ENCODE data around the gene KRTAP13-1. TPM values are rescaled to one million over a fixed set of nuclear protein-coding genes. Genes with fewer than 3 reads are reported as not detected.

Gene KRTAP13-1
- polyA plus RNA-seq, 12 donors: not detected

Other genes starting within 250 kb of the KRTAP13-1 start
- gene CLDN17, start 229.2 kb upstream of the KRTAP13-1 start, polyA plus RNA-seq (ENCODE audit: insufficient read length in 12 of 12): not detected
- gene CLDN8, start 179.9 kb upstream of the KRTAP13-1 start, polyA plus RNA-seq (ENCODE audit: insufficient read length in 12 of 12): 1 to 10 TPM in 3 of 12 donors, under 1 TPM in 2, not detected in 7; 0.11 to 9.6 (median 2.2) TPM
- gene KRTAP24-1, start 113.1 kb upstream of the KRTAP13-1 start, polyA plus RNA-seq (ENCODE audit: insufficient read length in 12 of 12): not detected
- gene KRTAP25-1, start 106.5 kb upstream of the KRTAP13-1 start, polyA plus RNA-seq (ENCODE audit: insufficient read length in 12 of 12): not detected
- not detected for gene KRTAP26-1, start 75.7 kb upstream of the KRTAP13-1 start, polyA plus RNA-seq (ENCODE audit: insufficient read length in 12 of 12)
- not detected for gene KRTAP27-1, start 58.3 kb upstream of the KRTAP13-1 start, polyA plus RNA-seq (ENCODE audit: insufficient read length in 12 of 12)
- gene KRTAP23-1, start 47.4 kb upstream of the KRTAP13-1 start, polyA plus RNA-seq (ENCODE audit: insufficient read length in 12 of 12): not detected
- gene KRTAP13-2, start 23.8 kb upstream of the KRTAP13-1 start, polyA plus RNA-seq (ENCODE audit: insufficient read length in 12 of 12): not detected
- gene KRTAP13-3, start 29.9 kb downstream of the KRTAP13-1 start, polyA plus RNA-seq (ENCODE audit: insufficient read length in 12 of 12): not detected
- not detected for gene KRTAP13-4, start 34.2 kb downstream of the KRTAP13-1 start, polyA plus RNA-seq (ENCODE audit: insufficient read length in 12 of 12)
- gene KRTAP15-1, start 44.2 kb downstream of the KRTAP13-1 start, polyA plus RNA-seq (ENCODE audit: insufficient read length in 12 of 12): not detected
- gene KRTAP19-1, start 84.3 kb downstream of the KRTAP13-1 start, polyA plus RNA-seq (ENCODE audit: insufficient read length in 12 of 12): not detected
- not detected for gene KRTAP19-2, start 91.4 kb downstream of the KRTAP13-1 start, polyA plus RNA-seq (ENCODE audit: insufficient read length in 12 of 12)
- gene KRTAP19-3, start 96.0 kb downstream of the KRTAP13-1 start, polyA plus RNA-seq (ENCODE audit: insufficient read length in 12 of 12): not detected
- not detected for gene KRTAP19-4, start 101.1 kb downstream of the KRTAP13-1 start, polyA plus RNA-seq (ENCODE audit: insufficient read length in 12 of 12)
- not detected for gene KRTAP19-5, start 106.1 kb downstream of the KRTAP13-1 start, polyA plus RNA-seq (ENCODE audit: insufficient read length in 12 of 12)
- gene KRTAP19-6, start 145.8 kb downstream of the KRTAP13-1 start, polyA plus RNA-seq (ENCODE audit: insufficient read length in 12 of 12): not detected
- not detected for gene KRTAP19-7, start 165.3 kb downstream of the KRTAP13-1 start, polyA plus RNA-seq (ENCODE audit: insufficient read length in 12 of 12)
- gene KRTAP22-2, start 194.4 kb downstream of the KRTAP13-1 start, polyA plus RNA-seq (ENCODE audit: insufficient read length in 12 of 12): not detected
- gene KRTAP6-3, start 196.4 kb downstream of the KRTAP13-1 start, polyA plus RNA-seq (ENCODE audit: insufficient read length in 12 of 12): not detected
- gene KRTAP6-2, start 202.9 kb downstream of the KRTAP13-1 start, polyA plus RNA-seq (ENCODE audit: insufficient read length in 12 of 12): not detected
- gene KRTAP22-1, start 205.1 kb downstream of the KRTAP13-1 start, polyA plus RNA-seq (ENCODE audit: insufficient read length in 12 of 12): not detected
- gene KRTAP6-1, start 217.9 kb downstream of the KRTAP13-1 start, polyA plus RNA-seq (ENCODE audit: insufficient read length in 12 of 12): not detected
- gene KRTAP20-1, start 220.4 kb downstream of the KRTAP13-1 start, polyA plus RNA-seq (ENCODE audit: insufficient read length in 12 of 12): not detected
- gene KRTAP20-4, start 224.6 kb downstream of the KRTAP13-1 start, polyA plus RNA-seq (ENCODE audit: insufficient read length in 12 of 12): not detected
- not detected for gene KRTAP20-2, start 239.2 kb downstream of the KRTAP13-1 start, polyA plus RNA-seq (ENCODE audit: insufficient read length in 12 of 12)
- gene KRTAP20-3, start 246.8 kb downstream of the KRTAP13-1 start, polyA plus RNA-seq (ENCODE audit: insufficient read length in 12 of 12): not detected

All from muscle of arm (tissue), 12 donors.